IPS-NIHi11 (cell line): ENCODE results near the gene PNRC1.
"Not testable (repeated sequence)": the region's sequence is repeated elsewhere in the genome, so short reads cannot be mapped to it uniquely, and the experiment has no call there.

Source experiments
- DNase-seq: peaks from one replicate; pipeline ENCODE4 v3.0.0; 2012; ENCODE audit warnings: mixed read lengths, low spot score

PNRC1 gene

GRCh38 chr6:89059227-89059626 lies 21.3 kb upstream of the PNRC1 start:
- no peak for DNase-seq

DNA sequence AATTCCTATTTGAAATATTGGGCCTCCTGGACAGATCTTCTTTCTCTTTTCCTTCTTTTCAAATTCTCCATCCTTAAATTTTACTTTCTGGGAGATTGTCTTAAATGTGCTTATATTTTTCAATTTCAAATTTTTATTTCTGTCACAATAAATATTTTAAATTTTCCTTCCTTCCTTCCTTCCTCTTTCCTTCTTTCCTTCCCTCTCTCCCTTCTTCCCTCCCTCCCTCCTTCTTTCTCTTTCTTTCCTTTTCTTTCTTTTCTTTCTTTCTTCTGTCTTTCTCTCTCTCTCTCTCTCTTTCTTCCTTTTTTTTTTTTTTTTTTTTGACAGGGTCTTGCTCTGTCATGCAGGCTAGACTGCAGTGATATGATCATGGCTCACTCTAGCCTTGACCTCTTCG lies 16.7 kb upstream of the PNRC1 start:
- DNase-seq: no peak

DNA sequence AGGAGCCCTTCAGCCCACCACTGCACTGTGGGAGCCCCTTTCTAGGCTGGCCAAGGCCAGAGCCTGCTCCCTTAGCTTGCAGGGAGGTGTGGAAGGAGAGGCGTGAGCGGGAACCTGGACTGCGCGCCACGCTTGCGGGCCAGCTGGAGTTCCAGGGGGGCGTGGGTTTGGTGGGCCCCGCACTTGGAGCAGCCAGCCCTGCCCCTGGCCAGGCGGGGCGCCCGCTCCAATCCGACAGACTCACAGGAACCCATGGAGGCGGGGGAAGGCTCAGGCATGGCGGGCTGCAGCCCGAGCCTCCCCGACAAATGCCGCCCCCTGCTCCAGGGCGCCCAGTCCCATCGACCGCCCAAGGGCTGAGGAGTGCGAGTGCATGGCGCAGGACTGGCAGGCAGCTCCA lies 15.6 kb upstream of the PNRC1 start:
- DNase-seq: not testable (repeated sequence)

DNA sequence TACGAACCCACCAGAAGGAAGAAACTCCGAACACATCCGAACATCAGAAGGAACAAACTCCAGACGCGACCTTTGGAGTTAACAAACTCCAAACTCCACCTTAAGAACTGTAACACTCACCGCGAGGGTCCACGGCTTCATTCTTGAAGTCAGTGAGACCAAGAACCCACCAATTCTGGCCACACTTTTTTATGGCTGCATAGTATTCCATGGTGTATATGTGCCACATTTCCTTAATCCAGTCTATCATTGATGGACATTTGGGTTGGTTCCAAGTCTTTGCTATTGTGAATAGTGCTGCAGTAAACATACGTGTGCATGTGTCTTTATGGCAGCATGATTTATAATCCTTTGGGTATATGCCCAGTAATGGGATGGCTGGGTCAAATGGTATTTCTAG lies 14.4 kb upstream of the PNRC1 start:
- not testable (repeated sequence) for DNase-seq

DNA sequence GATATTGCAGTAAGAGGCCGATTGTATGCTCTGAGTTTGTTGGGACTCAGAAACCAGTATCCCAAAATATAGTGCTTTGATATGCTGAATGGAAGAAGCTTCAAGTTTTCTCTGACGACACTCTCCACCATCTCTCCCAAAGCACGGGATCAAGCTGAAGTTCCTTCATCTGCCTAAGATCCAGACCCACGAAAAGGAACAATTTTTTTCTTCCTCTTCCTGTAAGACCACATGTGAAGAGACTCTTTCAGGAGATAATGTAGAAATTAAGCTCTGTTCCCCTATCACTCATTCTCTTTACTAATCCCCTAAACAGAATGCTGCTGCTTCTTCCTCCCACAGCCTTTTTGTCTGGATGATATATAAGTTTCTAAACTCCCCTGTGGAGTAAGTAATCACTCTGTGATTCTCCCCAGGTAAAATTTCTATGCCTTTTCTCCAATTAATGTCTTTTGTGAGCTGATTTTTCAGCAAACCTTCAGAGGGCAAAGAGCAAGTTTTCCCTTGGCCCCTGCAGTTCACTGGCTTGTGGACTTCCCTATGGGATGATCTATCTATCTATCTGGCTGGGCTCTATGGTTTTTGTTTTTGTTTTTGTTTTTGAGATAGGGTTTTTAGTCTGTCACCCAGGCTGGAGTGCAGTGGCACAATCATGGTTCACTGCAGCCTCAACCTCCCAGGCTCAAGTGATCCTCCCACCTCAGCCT lies 13.5 kb upstream of the PNRC1 start:
- no peak for DNase-seq

DNA sequence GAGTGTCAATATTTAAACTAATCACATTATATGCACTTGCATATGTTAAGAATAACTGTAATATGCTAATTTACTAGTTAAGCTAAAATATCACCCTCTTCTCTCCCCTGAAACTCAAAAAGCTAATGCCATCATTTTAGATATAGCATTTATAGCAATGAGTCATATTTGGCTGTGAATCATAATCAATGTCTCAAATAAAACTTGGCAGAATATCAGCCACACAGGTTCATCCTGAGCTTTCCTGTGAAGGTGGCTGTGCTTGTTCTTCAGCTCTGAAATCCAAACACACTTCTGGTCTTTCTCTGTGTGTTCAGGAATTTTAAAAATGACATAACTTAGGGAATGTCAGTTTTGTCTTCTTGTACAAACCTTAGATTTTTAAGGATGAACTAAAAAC lies 12.8 kb upstream of the PNRC1 start:
- no peak for DNase-seq

DNA sequence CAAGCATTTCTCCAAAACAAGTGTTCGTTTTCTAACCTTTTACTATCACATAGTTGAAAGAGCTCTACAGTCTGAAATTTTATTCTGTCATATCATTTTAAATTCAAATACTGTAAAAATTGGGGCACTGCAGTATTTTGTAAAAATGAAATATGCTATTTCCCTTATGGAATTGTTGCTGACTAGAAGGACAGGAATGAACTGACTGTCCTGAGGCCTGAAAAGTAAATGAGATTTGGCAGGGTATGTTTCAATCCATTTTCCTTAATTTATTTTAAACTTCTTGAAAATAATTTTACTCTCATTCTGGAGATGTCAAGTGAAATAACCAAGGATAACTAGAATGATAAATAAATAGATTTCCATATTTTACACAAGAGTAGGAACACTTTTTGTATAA lies 11.9 kb upstream of the PNRC1 start:
- no peak for DNase-seq

DNA sequence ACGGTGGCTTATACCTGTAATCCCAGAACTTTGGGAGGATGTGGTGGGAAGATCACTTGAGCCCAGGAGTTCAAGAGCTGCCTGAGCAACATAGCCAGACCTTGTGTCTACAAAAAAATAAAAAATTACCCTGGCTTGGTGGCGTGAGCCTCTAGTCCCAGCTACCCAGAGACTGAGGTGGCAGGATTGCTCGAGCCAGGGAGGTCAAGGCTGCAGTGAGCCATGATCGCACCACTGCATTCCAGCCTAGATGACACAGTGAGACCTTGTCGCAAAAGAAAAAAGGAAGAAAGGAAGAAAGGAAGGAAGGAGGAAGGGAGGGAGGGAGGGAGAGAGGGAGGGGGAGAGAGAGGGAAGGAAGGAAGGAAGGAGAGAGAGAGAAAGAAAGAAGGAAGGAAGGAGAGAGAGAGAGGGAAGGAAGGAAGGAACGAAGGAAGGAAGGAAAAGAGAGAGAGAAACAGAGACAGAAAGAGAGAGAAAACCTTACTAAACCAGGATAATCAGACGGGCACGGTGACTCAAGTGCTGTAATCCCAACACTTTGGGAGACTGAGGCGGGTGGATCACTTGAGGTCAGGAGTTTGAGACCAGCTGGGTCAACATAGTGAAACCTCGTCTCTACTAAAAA lies 10.9 kb upstream of the PNRC1 start:
- DNase-seq: no peak

DNA sequence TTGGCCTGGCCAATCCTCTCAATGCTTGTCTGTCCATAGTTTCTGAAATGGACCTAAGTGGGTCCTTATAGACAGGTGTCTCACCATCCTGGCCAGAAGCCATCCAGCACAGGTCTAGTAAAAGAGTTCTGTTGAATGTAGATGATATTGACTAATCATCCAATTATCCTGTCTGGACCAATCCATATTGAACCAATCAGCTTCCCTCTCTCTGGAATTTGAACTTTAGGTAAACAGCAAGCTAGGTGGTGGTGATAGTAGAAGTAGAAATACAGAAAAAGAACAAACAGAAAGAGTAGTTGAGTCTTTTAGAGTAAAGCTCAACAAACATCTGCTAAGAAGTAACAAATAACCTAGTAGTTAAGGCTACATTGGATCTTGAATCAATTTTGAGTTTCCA lies 9.5 kb upstream of the PNRC1 start:
- DNase-seq: no peak

GRCh38 chr6:89073014-89073620 lies 7.4 kb upstream of the PNRC1 start:
- no peak for DNase-seq

- DNase-seq: no peak
Measured at GRCh38 chr6:89073840-89074239, 6.7 kb upstream of the PNRC1 start.

DNA sequence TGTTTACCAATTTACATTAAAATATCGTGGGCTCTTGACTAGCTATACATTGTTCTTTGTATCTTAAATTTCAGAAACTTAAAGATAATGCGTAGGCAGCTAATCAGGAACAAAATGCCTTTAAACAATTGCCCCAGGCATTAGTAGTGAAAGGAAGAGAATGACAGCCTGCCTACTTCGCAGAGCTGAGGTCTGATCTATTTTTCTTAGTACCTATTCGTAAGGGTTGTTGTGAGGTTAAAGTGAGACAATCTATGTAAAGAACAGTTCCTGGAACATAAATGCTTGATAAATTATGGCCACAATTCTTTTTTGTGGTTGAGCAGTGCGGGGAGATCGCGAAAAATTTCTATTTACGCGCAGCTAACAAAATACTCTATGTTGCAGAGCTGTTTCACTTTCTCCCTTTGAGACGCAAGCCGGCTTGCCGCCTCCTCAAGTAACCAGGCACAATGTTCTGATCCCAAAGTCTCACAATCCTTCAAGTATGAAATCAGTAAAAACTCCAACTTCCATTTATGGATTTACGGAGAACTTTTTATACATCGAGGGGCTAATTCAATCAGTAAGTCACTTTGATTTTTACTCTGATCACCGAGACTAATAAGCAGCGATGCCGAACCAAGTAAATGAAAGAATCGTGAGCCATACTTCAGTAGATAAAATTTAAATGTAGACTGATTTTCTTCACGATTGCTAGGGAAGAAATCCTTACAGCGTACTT lies 878 bp upstream of the PNRC1 start:
- peak; percentile 13 for DNase-seq

DNA sequence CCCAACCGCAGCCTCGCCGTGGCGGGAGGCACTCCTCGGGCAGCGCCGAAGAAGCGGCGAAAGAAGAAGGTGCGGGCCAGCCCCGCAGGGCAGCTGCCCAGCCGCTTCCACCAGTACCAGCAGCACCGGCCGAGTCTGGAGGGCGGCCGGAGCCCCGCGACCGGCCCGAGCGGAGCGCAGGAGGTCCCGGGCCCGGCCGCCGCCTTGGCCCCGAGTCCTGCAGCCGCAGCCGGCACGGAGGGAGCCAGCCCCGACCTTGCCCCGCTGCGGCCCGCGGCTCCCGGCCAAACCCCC lies 525 bp downstream of the PNRC1 start:
- no peak for DNase-seq

DNA sequence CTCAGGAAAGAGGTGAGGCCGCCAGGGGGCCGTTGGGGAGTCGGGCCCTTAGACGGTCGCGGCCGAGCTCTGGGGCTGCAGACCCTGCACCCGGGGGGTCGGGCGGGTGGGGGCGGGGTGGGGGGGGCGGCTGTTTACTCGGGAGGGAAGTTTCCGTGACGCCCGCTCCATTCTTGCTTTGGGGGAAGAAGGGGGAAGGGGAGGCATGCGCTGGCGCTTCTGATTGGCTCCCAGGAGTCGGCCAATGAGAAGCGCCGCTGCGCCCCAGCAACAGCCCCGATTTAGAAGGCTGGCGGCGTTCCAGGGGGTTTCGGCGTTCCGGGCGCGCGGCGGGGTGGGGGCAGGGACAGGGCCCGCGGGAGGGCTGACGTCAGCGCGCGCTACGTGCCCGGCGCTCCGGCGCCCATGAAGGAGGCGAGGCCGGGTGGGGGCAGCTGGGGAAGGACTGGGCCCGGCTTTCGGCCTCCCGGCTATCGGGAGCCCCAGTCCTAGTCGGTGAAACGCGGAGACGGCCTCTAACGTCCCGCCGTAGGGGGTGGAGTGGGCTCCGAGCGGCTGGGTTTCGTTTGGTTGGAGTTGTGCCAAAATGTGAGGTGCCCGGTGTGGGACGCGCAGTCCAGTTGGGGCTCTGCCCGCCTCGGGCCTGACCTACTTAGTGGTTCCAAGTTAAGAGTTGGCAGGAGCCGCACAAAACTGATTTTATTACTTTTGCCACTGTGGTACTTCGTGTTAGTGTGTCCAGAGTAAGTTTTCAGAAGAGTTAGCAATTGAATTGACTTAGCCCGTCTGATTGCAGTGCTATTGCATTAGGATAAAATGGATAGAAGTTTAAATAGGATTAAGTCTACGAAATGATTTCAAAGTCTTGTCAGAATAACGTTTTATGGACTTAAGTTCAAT lies 1.1 kb downstream of the PNRC1 start:
- DNase-seq: peak; percentile 89

DNA sequence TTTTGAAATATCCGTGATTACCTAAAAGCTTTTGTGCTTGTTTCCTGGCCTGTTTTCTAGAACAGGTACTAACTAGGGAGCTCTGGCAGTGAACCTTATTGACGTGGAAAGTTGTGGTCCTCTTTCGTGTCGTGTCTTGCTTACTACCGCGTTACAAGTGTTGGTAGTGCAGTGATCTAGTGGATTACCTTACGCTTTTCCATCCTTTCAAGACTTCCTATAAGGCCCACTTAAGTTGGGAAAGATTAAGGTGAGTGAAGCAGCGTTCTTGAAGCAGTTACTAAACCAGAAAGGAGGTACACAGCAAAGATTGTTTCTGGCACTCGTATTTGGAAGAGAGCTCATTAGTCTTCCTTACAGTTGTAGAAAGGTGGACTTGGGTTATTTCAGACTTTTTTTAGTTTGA lies 1.9 kb downstream of the PNRC1 start:
- no peak for DNase-seq

GRCh38 chr6:89084542-89084941 lies 4.0 kb downstream of the PNRC1 start:
- no peak for DNase-seq

DNA sequence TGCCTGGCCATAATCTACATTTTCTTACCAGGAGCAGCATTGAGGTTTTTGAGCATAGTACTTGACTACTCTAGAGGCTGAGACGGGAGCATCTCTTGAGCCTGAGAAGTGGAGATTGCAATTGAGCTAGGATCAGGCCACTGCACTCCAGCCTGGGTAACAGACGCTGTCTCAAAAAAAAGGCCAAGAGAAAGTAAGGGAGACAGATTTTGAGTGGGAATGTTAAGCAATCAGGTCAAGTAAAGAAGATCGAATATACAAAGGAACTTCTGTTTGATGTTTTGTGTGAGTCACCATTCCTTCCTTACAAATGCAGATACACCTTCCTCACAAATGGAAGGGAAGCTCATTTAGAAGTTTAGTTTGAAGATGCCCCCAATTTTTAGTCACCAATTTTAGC lies 4.4 kb downstream of the PNRC1 start:
- no peak for DNase-seq

DNA sequence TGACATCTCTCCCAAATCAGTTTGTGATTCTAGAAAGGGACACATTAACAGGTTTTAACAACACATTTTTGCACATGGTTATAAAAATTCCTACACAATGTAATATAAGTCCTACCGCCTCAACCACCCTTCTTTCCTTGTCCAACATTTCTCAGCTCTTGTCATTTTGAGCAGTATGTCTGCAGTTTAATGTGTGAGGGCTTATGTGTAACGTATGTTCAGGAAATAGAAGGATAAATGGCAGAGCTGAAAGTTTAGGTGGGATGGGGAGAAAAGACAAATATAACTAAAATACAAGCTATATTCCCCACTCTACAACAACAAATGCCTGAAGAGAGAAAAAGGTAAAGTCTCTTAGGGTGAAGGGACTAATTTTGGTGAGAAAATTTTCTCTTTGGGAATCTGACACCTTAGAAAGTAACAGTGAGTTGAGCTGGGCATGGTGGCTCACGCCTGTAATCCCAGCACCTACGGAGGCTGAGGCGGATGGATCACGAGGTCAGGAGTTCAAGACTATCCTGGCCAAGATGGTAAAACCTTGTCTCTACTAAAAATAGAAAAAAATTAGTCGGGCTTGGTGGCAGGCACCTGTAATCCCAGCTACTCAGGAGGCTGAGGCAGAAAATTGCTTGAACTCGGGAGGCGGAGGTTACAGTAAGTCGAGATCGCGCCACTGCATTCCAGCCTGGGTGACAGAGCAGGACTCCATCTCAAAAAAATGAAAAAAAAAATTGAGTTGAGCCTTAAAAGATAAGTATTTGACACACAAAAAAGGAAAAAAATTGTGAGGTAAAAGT lies 5.1 kb downstream of the PNRC1 start:
- DNase-seq: no peak

DNA sequence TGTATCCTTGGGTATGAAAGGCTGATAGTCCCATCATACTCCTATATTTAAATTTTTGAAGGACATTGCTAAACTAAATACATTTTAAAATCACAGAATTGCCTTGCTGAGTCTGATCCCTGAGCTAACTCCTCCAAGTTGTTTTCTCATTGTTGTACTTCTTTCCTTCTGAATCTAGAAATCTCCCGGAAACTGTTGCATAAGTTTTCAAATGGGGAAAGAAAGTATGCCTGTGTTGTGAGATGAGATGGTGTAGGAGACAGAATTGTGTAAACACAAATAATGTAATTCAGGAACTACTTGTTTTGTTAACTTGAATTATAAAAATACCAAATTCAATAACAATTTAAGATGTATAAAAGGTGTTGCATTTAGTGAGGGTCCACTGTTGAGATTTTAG lies 7.3 kb downstream of the PNRC1 start:
- no peak for DNase-seq

DNA sequence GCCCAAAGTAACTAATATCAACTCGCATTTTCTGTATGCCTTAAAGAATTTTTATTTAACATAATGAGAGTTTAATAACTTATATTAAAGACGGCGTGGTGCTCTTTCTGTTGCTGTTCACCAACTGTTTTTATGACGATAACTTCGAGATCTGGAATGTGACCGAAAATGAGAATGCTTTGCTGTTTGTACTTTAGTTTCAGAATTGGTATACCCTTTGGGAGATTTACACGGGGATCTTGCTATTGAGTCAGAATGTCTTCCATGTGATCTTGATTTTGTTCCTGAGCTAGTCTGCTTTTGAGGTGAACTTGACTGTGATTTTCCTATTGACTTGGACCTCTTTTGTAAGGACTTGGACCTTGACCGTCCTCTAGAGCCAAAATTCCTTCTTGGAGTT lies 17.9 kb downstream of the PNRC1 start:
- no peak for DNase-seq

DNA sequence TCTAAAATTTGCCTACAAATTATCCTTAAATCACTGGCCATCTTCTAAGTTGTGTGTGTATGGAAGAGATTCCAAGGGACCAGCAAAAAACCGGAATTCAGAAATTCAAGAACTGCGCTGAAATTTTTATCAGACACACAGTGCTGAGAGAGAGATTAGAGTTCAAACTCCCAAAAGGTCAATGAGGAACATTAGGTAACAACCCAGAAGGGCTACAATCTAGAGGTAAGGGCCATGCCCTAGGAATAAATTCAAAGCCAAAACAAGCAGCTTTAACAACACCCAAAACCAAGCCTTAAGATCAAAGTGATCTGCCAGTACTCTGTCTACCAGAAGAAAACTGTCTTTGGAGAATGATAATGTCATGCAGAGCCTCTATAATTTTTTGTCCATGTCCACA lies 19.6 kb downstream of the PNRC1 start:
- no peak for DNase-seq
